ENCODE data around the gene OR12D1.

OR12D1 gene

DNA sequence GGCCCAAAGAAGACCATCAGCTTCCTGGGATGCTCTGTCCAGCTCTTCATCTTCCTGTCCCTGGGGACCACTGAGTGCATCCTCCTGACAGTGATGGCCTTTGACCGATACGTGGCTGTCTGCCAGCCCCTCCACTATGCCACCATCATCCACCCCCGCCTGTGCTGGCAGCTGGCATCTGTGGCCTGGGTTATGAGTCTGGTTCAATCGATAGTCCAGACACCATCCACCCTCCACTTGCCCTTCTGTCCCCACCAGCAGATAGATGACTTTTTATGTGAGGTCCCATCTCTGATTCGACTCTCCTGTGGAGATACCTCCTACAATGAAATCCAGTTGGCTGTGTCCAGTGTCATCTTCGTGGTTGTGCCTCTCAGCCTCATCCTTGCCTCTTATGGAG lies 47.3 kb downstream of the OR12D1 start:
- ChIA-PET POLR2A (no interaction called here), CTCF (no interaction called here)
- TF ChIP-seq, protein P1, sequence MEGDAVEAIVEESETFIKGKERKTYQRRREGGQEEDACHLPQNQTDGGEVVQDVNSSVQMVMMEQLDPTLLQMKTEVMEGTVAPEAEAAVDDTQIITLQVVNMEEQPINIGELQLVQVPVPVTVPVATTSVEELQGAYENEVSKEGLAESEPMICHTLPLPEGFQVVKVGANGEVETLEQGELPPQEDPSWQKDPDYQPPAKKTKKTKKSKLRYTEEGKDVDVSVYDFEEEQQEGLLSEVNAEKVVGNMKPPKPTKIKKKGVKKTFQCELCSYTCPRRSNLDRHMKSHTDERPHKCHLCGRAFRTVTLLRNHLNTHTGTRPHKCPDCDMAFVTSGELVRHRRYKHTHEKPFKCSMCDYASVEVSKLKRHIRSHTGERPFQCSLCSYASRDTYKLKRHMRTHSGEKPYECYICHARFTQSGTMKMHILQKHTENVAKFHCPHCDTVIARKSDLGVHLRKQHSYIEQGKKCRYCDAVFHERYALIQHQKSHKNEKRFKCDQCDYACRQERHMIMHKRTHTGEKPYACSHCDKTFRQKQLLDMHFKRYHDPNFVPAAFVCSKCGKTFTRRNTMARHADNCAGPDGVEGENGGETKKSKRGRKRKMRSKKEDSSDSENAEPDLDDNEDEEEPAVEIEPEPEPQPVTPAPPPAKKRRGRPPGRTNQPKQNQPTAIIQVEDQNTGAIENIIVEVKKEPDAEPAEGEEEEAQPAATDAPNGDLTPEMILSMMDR (IDR thresholded peaks at IDR 0.05; ENCODE audit: control extremely low read depth, extremely low read depth, low read depth, missing control alignments): no peak
- DNase-seq (ENCODE audit: extremely low spot score): no peak

DNA sequence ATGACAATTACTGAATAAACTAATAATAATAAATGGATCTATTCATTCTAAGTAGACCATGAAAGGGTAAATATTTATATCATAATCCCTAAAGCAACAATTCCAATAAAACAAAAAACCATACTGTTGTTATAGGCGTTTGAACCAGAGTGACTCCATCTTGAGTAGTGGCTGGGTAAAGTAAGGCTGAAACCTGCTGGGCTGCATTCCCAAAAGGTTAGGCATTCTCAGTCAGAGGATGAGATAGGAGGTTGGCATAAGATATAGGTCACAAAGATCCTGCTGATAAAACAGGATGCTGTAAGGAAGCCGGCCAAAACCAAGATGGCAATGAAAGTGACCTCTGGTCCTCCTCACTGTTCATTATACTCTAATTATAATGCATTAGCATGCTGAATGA lies 50.6 kb downstream of the OR12D1 start:
- POLR2A ChIA-PET: no interaction called here
- CTCF ChIA-PET: no interaction called here
- TF ChIP-seq, protein P1 (IDR thresholded peaks at IDR 0.05; ENCODE audit: control extremely low read depth, extremely low read depth, low read depth, missing control alignments): no peak
- no peak for DNase-seq (ENCODE audit: extremely low spot score)

DNA sequence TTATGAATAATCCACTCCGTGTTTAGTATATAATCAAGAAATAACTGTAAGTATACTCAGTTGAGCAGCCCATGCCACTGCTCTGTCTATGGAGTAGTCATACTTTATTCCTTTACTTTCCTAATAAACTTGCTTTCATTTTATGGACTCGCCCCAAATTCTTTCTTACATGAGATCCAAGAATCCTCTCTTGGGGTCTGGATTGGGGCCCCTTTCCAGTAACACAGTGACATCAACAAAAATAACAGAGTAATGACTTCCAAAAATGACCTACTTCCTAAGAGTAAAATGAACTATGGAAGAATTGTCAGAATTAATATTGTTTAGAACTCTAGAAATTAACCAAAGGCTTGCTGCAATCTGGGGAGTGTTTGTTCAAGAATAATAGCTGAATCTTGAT lies 51.1 kb downstream of the OR12D1 start:
- no peak for DNase-seq (ENCODE audit: extremely low spot score)
- ChIA-PET POLR2A (no interaction called here), CTCF (no interaction called here)
- TF ChIP-seq, protein P1 (IDR thresholded peaks at IDR 0.05; ENCODE audit: control extremely low read depth, extremely low read depth, low read depth, missing control alignments): no peak

DNA sequence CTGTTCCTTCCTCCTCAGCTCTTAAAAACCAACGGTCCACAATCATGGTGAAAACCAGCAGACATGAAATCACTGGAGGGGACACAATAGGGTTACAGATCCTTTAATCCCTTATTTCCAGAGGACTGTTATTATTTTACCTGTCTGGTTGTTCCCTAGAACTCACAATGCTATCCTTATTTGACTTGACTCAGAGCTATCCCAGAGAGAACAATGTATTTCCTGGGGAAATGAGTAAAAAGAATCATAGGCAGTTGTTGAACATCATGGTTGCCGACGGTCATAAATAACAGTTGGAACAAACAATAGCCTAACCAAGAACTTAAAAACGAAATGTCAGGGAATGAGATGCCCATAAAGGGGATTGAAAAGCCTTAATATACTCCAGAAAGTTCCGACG lies 51.5 kb downstream of the OR12D1 start:
- TF ChIP-seq, protein P1 (IDR thresholded peaks at IDR 0.05; ENCODE audit: control extremely low read depth, extremely low read depth, low read depth, missing control alignments): no peak
- POLR2A ChIA-PET: no interaction called here
- CTCF ChIA-PET: interaction anchor here (1.7 kb wide), 1 partner anchor 11 kb away, joined by 5 read pairs; no protein-coding TSS in a partner anchor
- DNase-seq (ENCODE audit: extremely low spot score): no peak
